Measurements from ENCODE around the gene ALS2.

Gene ALS2

DNA sequence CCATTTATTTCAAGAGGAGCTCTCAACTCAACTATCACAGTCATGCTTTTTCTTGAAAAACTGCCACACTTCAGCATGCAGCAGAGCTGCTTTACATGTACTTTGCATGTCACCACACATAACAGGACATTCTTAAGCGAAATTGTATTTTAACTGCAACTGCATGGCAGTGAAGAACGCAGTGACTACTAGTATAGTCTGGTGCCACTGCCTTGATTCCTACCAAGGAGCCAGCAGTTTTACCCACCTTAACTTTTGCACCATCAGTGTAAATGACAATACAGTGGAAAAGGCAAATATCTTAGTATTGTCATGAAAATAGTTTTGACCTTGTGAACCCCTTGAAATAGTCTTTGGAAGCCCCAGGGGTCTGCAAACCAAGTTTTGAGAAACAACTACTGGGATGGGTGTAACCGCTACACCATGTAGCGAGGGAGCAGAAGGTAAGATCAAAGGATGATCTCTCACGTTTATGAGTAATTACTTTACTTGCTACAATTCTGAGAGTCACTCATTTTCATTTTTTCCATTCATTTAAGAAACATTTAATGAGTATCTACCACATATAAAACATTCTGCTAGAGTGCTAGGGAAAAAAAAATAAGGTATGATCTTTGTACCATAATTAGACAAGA, 50.0 kb downstream of the ALS2 start:
- no peak overlapping the region for H3K9ac ChIP-seq (ENCODE audit: low read depth in 1 of 2, low read length in 2 of 2)
- H3K4me3 ChIP-seq (ENCODE audit: low read depth in 1 of 2, low read length in 2 of 2): no peak overlapping the region
- H3K27me3 ChIP-seq (ENCODE audit: control insufficient read depth in 1 of 2, insufficient read depth in 2 of 2, low read length in 2 of 2): no peaks in the 10 kb centered on the region
- no peaks in the 10 kb centered on the region for H3K9me3 ChIP-seq (ENCODE audit: control insufficient read depth in 1 of 2, low read length in 2 of 2)
- peaks cover 10 to 50% of the 10 kb centered on the region in 2 donors for H3K36me3 ChIP-seq (ENCODE audit: control insufficient read depth in 1 of 2, insufficient read depth in 2 of 2, low read length in 2 of 2)
- H3K4me1 ChIP-seq (ENCODE audit: control insufficient read depth in 1 of 2, insufficient read depth in 2 of 2, low read length in 2 of 2): no peaks in the 10 kb centered on the region
- no peak overlapping the region for H3K27ac ChIP-seq (ENCODE audit: low read depth, low read length)

DNA sequence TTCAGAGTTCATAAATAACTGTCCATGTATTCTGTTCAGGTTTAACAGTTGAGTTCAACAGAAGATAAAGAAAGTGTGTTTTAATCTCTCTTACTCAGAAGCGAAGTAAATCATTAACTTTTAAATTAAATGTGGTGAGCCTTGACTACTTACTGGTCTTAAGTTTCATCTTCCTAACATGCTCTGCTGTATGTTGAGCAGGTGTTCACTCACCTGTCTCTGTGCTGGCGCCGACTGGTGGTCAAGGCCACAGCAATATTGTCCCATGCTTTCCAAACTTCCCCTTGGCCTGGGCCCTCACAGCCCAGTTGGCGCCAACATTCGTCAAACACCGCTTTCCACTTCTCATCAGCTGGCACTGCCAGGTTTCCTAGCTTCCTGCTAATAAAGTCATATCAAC, 65.3 kb downstream of the ALS2 start:
- H3K4me3 ChIP-seq (ENCODE audit: low read depth in 1 of 2, low read length in 2 of 2): no peak overlapping the region
- H3K27me3 ChIP-seq (ENCODE audit: control insufficient read depth in 1 of 2, insufficient read depth in 2 of 2, low read length in 2 of 2): no peaks in the 10 kb centered on the region
- peaks cover 13 to 35% of the 10 kb centered on the region in 2 donors for H3K36me3 ChIP-seq (ENCODE audit: control insufficient read depth in 1 of 2, insufficient read depth in 2 of 2, low read length in 2 of 2)
- H3K9me3 ChIP-seq (ENCODE audit: control insufficient read depth in 1 of 2, low read length in 2 of 2): peaks cover 0 to 5% of the 10 kb centered on the region in 2 donors
- peaks cover 8 to 9% of the 10 kb centered on the region in 2 donors for H3K4me1 ChIP-seq (ENCODE audit: control insufficient read depth in 1 of 2, insufficient read depth in 2 of 2, low read length in 2 of 2)
- no peak overlapping the region for H3K27ac ChIP-seq (ENCODE audit: low read depth, low read length)
- H3K9ac ChIP-seq (ENCODE audit: low read depth in 1 of 2, low read length in 2 of 2): no peak overlapping the region

DNA sequence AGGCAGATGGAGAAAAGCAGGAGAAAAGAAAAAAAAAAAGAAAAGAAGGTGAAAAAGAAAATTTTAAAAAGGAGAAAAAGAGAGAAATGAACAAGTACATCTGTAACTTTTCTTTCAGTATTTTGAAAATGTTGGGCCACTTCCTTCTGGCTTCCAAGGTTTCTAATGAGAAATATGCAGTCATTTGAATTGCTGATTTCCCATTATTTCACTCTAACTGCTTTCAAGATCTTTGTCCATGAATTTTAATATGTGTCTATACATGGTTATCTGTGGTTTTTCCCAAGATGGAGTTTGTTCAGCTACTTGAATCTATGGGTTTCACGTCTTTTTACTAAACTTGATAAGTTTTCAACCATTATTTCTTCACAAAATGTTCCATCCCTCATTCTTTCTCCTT, 68.0 kb downstream of the ALS2 start:
- Histone ChIP-seq H3K27me3 (ENCODE audit: control insufficient read depth in 1 of 2, insufficient read depth in 2 of 2, low read length in 2 of 2) (no peaks in the 10 kb centered on the region), H3K27ac (ENCODE audit: low read depth, low read length) (no peak overlapping the region), H3K4me3 (ENCODE audit: low read depth in 1 of 2, low read length in 2 of 2) (no peak overlapping the region), H3K4me1 (ENCODE audit: control insufficient read depth in 1 of 2, insufficient read depth in 2 of 2, low read length in 2 of 2) (peaks cover 8 to 9% of the 10 kb centered on the region in 2 donors), H3K36me3 (ENCODE audit: control insufficient read depth in 1 of 2, insufficient read depth in 2 of 2, low read length in 2 of 2) (peaks cover 19 to 31% of the 10 kb centered on the region in 2 donors), H3K9me3 (ENCODE audit: control insufficient read depth in 1 of 2, low read length in 2 of 2) (no peaks in the 10 kb centered on the region), H3K9ac (ENCODE audit: low read depth in 1 of 2, low read length in 2 of 2) (no peak overlapping the region)

DNA sequence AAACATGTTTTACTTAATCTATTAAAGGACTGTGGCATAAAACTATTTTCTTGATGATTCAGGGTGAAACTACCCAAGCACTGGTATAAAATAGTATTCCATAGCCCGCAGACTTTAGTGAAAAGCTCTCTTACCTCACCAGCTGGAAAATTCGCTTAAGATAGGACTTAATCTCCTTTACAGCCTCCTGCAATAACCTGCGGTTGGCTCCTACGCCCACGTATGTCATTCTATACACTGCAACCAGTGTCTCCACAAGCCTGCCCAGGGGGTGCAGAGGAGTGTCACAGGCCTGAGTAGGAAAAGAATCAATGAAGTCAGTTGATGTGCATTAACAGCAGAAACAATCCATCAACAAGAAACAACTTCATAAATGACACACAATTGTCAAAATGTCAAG, 71.0 kb downstream of the ALS2 start:
- Histone ChIP-seq H3K27ac (ENCODE audit: low read depth, low read length) (no peak overlapping the region), H3K9ac (ENCODE audit: low read depth in 1 of 2, low read length in 2 of 2) (no peak overlapping the region), H3K36me3 (ENCODE audit: control insufficient read depth in 1 of 2, insufficient read depth in 2 of 2, low read length in 2 of 2) (peaks cover 19 to 29% of the 10 kb centered on the region in 2 donors), H3K27me3 (ENCODE audit: control insufficient read depth in 1 of 2, insufficient read depth in 2 of 2, low read length in 2 of 2) (no peaks in the 10 kb centered on the region), H3K4me1 (ENCODE audit: control insufficient read depth in 1 of 2, insufficient read depth in 2 of 2, low read length in 2 of 2) (peaks cover 2% of the 10 kb centered on the region in 2 donors), H3K4me3 (ENCODE audit: low read depth in 1 of 2, low read length in 2 of 2) (no peak overlapping the region), H3K9me3 (ENCODE audit: control insufficient read depth in 1 of 2, low read length in 2 of 2) (no peaks in the 10 kb centered on the region)

DNA sequence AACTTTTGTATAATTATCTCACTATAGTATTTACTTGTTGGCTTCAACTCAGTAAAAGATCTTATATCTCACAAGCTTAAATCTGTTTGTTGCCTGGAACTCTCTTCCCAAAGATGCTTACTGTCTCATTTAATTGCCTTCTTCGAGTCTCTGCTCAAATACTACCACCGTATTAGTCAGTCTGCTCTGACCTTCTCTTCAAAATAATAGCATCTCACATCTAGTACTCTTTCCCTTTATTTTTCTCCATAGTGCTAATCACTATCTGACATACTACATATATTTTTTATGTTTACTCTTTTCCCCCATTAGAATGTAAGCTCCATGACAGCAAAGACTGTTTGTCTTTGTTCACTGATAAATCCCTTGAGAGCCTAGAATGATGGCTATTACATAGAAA, 71.7 kb downstream of the ALS2 start:
- H3K9ac ChIP-seq (ENCODE audit: low read depth in 1 of 2, low read length in 2 of 2): no peak overlapping the region
- H3K9me3 ChIP-seq (ENCODE audit: control insufficient read depth in 1 of 2, low read length in 2 of 2): no peaks in the 10 kb centered on the region
- no peaks in the 10 kb centered on the region for H3K27me3 ChIP-seq (ENCODE audit: control insufficient read depth in 1 of 2, insufficient read depth in 2 of 2, low read length in 2 of 2)
- no peaks in the 10 kb centered on the region for H3K4me1 ChIP-seq (ENCODE audit: control insufficient read depth in 1 of 2, insufficient read depth in 2 of 2, low read length in 2 of 2)
- H3K4me3 ChIP-seq (ENCODE audit: low read depth in 1 of 2, low read length in 2 of 2): no peak overlapping the region
- peaks cover 12 to 29% of the 10 kb centered on the region in 2 donors for H3K36me3 ChIP-seq (ENCODE audit: control insufficient read depth in 1 of 2, insufficient read depth in 2 of 2, low read length in 2 of 2)
- H3K27ac ChIP-seq (ENCODE audit: low read depth, low read length): no peak overlapping the region

DNA sequence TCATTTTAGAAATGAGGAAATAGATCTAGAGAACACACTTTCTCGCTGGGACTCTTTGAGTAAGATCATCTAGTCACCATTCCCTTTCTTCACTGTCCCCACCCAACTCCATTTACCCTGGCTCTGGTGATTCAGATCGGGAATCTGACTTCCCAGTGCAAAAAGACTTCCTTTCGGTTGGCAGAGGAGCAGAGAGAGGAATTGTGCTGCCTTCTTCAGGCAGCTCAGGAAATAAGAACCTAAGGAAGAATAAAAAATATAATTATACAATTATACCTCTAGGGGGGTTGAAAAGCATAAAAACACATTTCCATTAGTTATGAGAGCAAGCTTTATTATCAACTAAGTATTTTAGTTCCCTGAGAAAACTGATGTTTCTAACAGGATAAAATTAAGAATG, 73.0 kb downstream of the ALS2 start:
- H3K36me3 ChIP-seq (ENCODE audit: control insufficient read depth in 1 of 2, insufficient read depth in 2 of 2, low read length in 2 of 2): peaks cover 12 to 29% of the 10 kb centered on the region in 2 donors
- H3K27ac ChIP-seq (ENCODE audit: low read depth, low read length): no peak overlapping the region
- H3K9me3 ChIP-seq (ENCODE audit: control insufficient read depth in 1 of 2, low read length in 2 of 2): no peaks in the 10 kb centered on the region
- H3K27me3 ChIP-seq (ENCODE audit: control insufficient read depth in 1 of 2, insufficient read depth in 2 of 2, low read length in 2 of 2): no peaks in the 10 kb centered on the region
- H3K4me3 ChIP-seq (ENCODE audit: low read depth in 1 of 2, low read length in 2 of 2): no peak overlapping the region
- no peaks in the 10 kb centered on the region for H3K4me1 ChIP-seq (ENCODE audit: control insufficient read depth in 1 of 2, insufficient read depth in 2 of 2, low read length in 2 of 2)
- H3K9ac ChIP-seq (ENCODE audit: low read depth in 1 of 2, low read length in 2 of 2): no peak overlapping the region

DNA sequence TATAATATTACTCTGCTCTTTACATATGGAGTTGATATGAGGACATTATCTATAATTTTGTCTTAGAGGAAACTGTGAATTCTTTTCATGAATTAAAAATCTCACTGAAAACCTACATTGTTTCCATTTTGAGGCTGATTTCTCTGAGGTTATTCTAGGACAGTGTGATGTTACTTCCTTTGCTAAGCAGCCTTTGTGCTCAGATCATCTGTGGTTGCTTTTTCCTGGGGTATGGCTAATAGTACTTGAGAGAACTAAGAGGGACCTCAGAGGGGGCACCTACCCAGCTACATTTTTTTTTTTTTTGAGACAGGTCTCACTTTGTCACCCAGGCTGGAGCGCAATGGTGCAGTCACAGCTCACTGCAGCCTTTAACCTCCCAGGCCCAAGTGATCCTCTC, 73.6 kb downstream of the ALS2 start:
- H3K4me1 ChIP-seq (ENCODE audit: control insufficient read depth in 1 of 2, insufficient read depth in 2 of 2, low read length in 2 of 2): no peaks in the 10 kb centered on the region
- no peaks in the 10 kb centered on the region for H3K27me3 ChIP-seq (ENCODE audit: control insufficient read depth in 1 of 2, insufficient read depth in 2 of 2, low read length in 2 of 2)
- no peaks in the 10 kb centered on the region for H3K9me3 ChIP-seq (ENCODE audit: control insufficient read depth in 1 of 2, low read length in 2 of 2)
- H3K27ac ChIP-seq (ENCODE audit: low read depth, low read length): no peak overlapping the region
- H3K36me3 ChIP-seq (ENCODE audit: control insufficient read depth in 1 of 2, insufficient read depth in 2 of 2, low read length in 2 of 2): peaks cover 15 to 29% of the 10 kb centered on the region in 2 donors
- no peak overlapping the region for H3K4me3 ChIP-seq (ENCODE audit: low read depth in 1 of 2, low read length in 2 of 2)
- no peak overlapping the region for H3K9ac ChIP-seq (ENCODE audit: low read depth in 1 of 2, low read length in 2 of 2)

DNA sequence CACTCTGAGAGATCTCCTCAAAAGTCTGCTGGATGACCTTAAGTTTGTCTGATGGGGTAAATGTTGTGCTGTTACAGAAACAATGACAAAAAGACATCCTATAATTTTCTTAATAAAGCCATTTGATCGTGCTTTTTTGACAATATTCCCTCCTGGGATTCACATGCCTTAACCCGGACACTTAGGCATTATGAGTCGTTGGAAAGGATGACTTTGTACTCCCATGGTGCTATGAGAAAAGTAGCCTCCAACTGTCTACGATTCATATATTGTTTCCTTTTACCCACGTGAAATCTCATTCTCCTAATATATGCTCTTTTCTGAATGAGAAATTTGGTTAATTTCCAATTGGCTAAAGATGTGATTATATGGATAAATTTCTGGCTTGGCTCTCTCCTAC, 76.2 kb downstream of the ALS2 start:
- Histone ChIP-seq H3K36me3 (ENCODE audit: control insufficient read depth in 1 of 2, insufficient read depth in 2 of 2, low read length in 2 of 2) (peaks cover 19 to 31% of the 10 kb centered on the region in 2 donors), H3K9ac (ENCODE audit: low read depth in 1 of 2, low read length in 2 of 2) (no peak overlapping the region), H3K4me1 (ENCODE audit: control insufficient read depth in 1 of 2, insufficient read depth in 2 of 2, low read length in 2 of 2) (no peaks in the 10 kb centered on the region), H3K9me3 (ENCODE audit: control insufficient read depth in 1 of 2, low read length in 2 of 2) (no peaks in the 10 kb centered on the region), H3K27me3 (ENCODE audit: control insufficient read depth in 1 of 2, insufficient read depth in 2 of 2, low read length in 2 of 2) (no peaks in the 10 kb centered on the region), H3K4me3 (ENCODE audit: low read depth in 1 of 2, low read length in 2 of 2) (no peak overlapping the region), H3K27ac (ENCODE audit: low read depth, low read length) (no peak overlapping the region)

DNA sequence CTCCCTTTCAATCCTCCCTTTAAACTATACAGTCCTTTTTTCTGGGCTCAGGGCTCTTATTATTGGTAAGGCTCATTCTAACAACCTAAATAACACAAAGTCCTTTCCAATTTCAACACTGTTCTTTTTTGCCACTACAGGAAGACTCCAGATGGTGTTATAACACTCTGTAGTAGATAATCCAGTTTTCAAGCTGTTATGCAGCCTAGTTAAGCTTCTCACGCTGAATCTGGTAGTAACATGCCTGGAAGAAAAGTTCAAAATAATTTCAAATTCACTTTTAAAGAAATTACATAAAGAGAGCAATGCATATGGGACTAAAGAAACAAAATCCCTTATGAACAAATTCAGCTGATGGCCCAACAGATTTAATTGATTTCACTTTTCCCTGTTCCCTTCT, 79.1 kb downstream of the ALS2 start:
- Histone ChIP-seq H3K27ac (ENCODE audit: low read depth, low read length) (no peak overlapping the region), H3K4me1 (ENCODE audit: control insufficient read depth in 1 of 2, insufficient read depth in 2 of 2, low read length in 2 of 2) (no peaks in the 10 kb centered on the region), H3K9me3 (ENCODE audit: control insufficient read depth in 1 of 2, low read length in 2 of 2) (no peaks in the 10 kb centered on the region), H3K36me3 (ENCODE audit: control insufficient read depth in 1 of 2, insufficient read depth in 2 of 2, low read length in 2 of 2) (peaks cover 19 to 31% of the 10 kb centered on the region in 2 donors), H3K27me3 (ENCODE audit: control insufficient read depth in 1 of 2, insufficient read depth in 2 of 2, low read length in 2 of 2) (no peaks in the 10 kb centered on the region), H3K9ac (ENCODE audit: low read depth in 1 of 2, low read length in 2 of 2) (no peak overlapping the region), H3K4me3 (ENCODE audit: low read depth in 1 of 2, low read length in 2 of 2) (no peak overlapping the region)

DNA sequence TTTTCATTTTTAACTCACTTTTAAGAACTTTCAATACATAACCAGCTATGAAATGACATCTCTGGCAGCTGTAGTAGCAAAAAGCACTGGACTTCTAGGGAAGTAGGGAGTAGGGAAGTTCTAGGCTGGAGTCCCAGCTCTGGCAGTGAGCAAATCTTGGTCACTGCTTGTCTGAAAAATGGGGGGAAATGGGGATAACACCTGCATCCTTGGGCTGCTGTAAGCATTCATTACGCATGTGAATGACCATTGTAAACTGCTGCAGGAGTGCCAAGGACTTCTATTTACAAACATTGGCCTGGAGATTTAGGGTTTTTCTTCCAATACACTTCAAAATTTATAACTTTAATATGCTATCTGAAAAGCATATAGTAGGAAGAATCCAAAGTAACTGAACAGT, 81.3 kb downstream of the ALS2 start:
- Histone ChIP-seq H3K4me1 (ENCODE audit: control insufficient read depth in 1 of 2, insufficient read depth in 2 of 2, low read length in 2 of 2) (no peaks in the 10 kb centered on the region), H3K27me3 (ENCODE audit: control insufficient read depth in 1 of 2, insufficient read depth in 2 of 2, low read length in 2 of 2) (no peaks in the 10 kb centered on the region), H3K4me3 (ENCODE audit: low read depth in 1 of 2, low read length in 2 of 2) (no peak overlapping the region), H3K9me3 (ENCODE audit: control insufficient read depth in 1 of 2, low read length in 2 of 2) (no peaks in the 10 kb centered on the region), H3K27ac (ENCODE audit: low read depth, low read length) (no peak overlapping the region), H3K9ac (ENCODE audit: low read depth in 1 of 2, low read length in 2 of 2) (no peak overlapping the region), H3K36me3 (ENCODE audit: control insufficient read depth in 1 of 2, insufficient read depth in 2 of 2, low read length in 2 of 2) (peaks cover 15 to 16% of the 10 kb centered on the region in 2 donors)
